ENCODE data around the gene ADAM10.
"Not testable (repeated sequence)": the region's sequence is repeated elsewhere in the genome, so short reads cannot be mapped to it uniquely, and the experiment has no call there.

Gene ADAM10

GRCh38 chr15:58669108-58669507, 80.4 kb downstream of the ADAM10 start:
- DNase-seq, result no peak

GRCh38 chr15:58666957-58667356, 82.5 kb downstream of the ADAM10 start:
- no peak for DNase-seq

GRCh38 chr15:58665672-58666071, 83.8 kb downstream of the ADAM10 start:
- DNase-seq, result no peak

- DNase-seq, result no peak
Observed at GRCh38 chr15:58650102-58650501, 99.4 kb downstream of the ADAM10 start.

GRCh38 chr15:58649175-58649574, 100.3 kb downstream of the ADAM10 start:
- DNase-seq, result no peak

- DNase-seq, result no peak
Observed at GRCh38 chr15:58643996-58644395, 105.5 kb downstream of the ADAM10 start.

GRCh38 chr15:58641660-58642059, 107.8 kb downstream of the ADAM10 start:
- DNase-seq, result peak; percentile 23

- no peak for DNase-seq
Observed at GRCh38 chr15:58639992-58640391, 109.5 kb downstream of the ADAM10 start.

- DNase-seq, result no peak
Observed at GRCh38 chr15:58639002-58639756, 110.3 kb downstream of the ADAM10 start.

- no peak for DNase-seq
Observed at GRCh38 chr15:58632789-58633188, 116.7 kb downstream of the ADAM10 start.

GRCh38 chr15:58631319-58631718, 118.2 kb downstream of the ADAM10 start:
- no peak for DNase-seq

- DNase-seq, result no peak
Observed at GRCh38 chr15:58629625-58630024, 119.9 kb downstream of the ADAM10 start.

GRCh38 chr15:58628206-58628947, 121.1 kb downstream of the ADAM10 start:
- DNase-seq, result no peak

GRCh38 chr15:58627701-58628100, 121.8 kb downstream of the ADAM10 start:
- DNase-seq, result no peak

GRCh38 chr15:58627046-58627445, 122.5 kb downstream of the ADAM10 start:
- DNase-seq, result no peak

- DNase-seq, result no peak
Observed at GRCh38 chr15:58626378-58626777, 123.1 kb downstream of the ADAM10 start.

GRCh38 chr15:58622877-58623276, 126.6 kb downstream of the ADAM10 start:
- no peak for DNase-seq

- DNase-seq, result not testable (repeated sequence)
Observed at GRCh38 chr15:58620268-58620667, 129.2 kb downstream of the ADAM10 start.

GRCh38 chr15:58616171-58616570, 133.3 kb downstream of the ADAM10 start:
- no peak for DNase-seq

- no peak for DNase-seq
Observed at GRCh38 chr15:58611731-58612676, 137.5 kb downstream of the ADAM10 start.

GRCh38 chr15:58608711-58609110, 140.8 kb downstream of the ADAM10 start:
- DNase-seq, result no peak

GRCh38 chr15:58608129-58608590, 141.3 kb downstream of the ADAM10 start:
- no peak for DNase-seq

- no peak for DNase-seq
Observed at GRCh38 chr15:58606577-58607080, 142.9 kb downstream of the ADAM10 start.

All from NCI-H774 (cell line).